A204.1 (cell line): ENCODE data around the gene ZKSCAN1.
A peak's percentile ranks its signal among the peaks of the same experiment; 100 is the strongest.

ENCODE experiments used
- FAIRE-seq: peaks from 2 replicates; lab custom pipeline; 2012; peaks lifted over from hg19 to GRCh38; lab: Jason Lieb, UNC

ZKSCAN1 gene

DNA sequence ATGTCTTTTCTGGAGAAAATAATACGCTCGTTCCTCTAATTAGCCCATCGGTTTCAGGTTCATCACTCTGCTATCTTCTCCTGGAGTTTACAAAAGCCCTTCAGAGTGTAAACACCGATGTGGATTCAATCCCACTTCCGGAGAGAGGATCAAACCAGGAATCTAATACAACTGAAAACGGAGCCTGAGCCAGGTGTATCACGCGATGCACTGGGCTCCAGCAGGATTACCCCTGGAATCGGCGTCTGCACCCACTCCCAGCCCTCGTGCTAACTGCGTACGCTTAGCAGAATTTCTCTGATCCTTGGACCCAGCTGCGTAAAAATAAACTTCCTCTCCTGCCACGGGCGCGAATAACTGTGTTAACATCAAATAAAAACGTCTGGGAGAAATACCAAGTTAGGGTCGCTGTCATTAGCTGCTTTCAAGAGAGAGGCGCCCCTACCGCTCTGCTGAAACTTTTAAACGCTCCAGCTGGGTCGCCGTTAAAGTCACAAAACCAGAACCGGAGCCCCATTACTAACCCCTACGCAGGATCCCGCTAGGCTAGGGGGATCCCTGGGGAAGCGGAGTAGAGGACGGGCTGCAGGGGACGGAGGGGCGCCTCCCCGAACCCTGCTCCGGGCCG lies 65.6 kb downstream of the ZKSCAN1 start:
- FAIRE-seq, result no peak

DNA sequence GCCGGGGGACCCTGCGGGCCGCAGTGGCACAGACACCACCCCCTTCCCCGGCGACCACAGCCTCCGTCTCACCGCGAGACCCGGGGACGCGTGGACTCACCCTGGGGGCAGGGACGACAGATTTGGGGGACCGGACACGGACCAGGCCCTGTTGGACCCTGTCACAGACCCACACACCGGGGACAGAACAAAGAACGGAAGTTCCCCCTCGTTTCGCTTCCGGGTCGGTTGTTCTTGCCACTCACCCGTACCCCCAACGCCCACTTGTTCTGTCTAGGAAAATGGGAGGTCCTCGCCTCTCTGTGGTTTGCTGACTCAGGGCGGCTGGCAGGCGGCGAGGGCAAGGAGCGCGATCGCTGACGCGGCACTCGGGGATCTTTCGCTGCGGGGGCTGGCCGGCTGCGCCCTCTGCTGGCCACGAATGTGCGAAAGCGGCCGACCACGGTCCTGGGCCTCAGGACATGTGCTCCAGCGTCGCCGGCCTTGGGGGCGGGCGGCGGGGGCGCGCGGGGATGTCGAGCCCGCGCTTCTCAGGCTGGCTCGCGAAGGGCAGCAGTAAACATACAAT lies 66.2 kb downstream of the ZKSCAN1 start, which contains the start of gene ZNF3:
ZNF3 (minus strand) TSS at position 189 of the 568 bp plus-strand sequence. CDS start 4,366 bp downstream, outside the sequence.
- peak; percentile 98 for FAIRE-seq

DNA sequence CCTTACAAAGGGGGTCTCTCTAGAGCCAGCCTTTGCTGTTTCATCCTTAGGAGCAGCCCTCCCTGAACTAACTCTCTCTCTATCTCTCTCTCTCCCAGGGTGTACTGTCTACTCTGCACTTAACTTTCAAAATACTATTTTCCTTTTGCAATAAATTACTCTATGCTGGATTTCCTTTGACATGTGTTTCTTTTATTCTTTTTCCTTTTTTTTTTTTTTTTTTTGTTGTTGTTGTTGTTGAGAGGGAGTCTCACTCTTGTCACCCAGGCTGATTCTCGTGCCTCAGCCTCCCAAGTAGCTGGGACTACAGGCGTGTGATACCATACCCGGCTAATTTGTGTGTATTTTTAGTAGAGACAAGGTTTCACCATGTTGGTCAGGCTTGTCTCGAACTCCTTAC lies 67.6 kb downstream of the ZKSCAN1 start:
- FAIRE-seq, result no peak

DNA sequence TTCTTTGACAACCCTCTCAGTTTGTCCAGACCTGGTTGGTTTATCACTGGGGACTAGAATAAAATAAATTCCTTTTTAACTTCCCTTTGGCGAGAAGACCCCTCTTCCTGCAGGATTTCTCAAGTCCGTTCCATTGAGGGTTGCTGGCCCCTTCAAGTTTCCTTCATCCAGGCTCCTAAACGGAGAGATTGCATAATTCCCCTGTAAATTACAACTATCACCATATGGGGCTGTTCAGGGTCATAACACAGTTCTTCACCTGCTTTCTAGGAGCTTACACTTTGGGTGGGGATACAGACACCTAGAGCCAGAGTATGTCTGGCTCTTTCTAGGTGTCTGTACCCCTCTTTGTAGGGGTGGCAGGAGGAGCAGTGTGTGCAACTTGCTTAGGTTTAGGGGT lies 70.1 kb downstream of the ZKSCAN1 start:
- FAIRE-seq, result no peak

DNA sequence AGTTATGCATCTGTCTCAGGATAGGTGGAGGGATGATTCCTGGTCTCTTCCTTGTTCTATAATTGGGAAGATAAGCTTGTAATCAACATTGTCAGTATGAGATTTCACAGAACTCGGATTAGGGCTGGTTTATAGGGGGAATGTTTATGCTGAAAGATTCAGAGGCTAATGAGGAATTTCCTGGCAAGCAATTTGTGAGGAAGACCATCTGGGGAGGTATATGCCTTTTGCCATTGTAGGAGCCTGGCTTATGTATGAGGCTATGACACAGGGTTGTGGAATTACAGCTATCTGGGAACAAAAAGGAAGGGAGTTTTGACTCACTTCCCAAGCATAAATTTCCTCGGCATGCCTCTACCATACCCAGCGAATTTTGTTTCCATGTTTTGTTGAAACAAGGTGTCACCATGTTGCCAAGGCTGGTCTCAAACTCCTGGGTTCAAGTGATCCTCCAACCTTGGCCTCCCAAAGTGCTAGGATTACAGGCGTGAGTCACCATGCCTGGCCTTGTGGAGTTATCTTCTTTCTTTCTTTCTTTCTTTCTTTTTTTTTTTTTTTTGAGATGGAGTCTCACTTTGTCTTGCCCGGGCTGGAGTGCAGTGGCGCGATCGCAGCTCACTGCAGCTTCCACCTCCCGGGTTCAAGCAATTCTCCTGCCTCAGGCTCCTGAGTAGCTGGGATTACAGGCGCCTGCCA lies 71.8 kb downstream of the ZKSCAN1 start:
- peak; percentile 77 for FAIRE-seq

DNA sequence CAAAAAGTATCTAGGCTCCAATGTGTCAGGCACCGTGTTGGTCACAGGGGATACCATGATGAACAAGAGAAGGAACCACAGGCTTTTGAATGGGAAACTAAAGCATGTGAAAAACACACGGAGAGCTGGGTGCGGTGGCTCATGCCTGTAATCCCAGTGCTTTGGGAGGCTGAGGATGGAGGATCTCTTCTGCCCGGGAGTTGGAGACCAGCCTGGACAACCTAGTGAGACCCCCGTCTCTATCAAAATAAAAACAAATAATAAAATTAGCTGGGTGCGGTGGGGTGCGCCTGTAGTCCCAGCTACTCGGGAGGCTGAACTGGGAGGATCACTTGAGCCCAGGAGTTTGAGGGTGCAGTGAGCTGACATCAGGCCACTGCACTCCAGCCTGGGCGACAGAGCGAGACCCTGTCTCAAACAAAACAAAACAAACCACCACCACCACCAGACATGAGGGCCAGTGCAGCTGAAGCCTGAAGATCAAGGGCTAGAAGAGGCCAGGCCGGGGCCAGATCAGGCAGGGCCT lies 72.8 kb downstream of the ZKSCAN1 start:
- no peak for FAIRE-seq

DNA sequence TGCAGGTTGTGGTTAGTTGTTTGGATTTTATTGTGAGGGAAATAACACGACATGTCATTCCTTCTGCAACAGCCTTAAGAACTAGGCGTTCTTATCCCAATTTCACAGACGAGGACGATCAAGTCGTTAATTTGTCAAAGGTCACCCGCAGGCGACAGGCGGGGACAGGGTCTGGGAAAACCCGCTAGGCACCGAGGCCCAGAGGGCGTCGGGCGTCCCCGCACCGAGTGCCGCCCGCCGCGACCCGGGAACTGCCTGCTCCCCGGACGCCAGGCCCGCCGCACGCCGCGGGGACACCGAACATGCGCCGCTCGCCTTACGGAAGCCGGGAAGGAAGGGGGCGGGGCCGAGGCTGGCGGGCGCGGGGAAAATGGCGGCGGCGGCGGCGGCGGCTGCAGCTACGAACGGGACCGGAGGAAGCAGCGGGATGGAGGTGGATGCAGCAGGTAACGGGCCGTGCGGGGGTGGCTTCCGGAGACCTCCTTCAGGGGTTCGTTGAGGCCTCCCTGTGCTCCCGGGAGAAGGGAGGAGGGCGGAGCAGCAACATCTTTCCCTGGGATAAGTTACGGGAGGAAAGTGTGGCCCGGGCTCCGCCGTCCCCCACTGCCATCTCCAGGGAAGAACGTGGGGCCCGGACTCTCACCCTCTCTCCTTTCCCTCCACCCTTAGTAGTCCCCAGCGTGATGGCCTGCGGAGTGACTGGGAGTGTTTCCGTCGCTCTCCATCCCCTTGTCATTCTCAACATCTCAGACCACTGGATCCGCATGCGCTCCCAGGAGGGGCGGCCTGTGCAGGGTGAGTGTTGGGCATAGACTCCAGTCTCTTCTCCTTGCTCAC lies 73.4 kb downstream of the ZKSCAN1 start, which contains the start of gene COPS6:
COPS6 (plus strand) TSS at position 349 of the 837 bp plus-strand sequence; CDS start at position 371, 22 bp downstream.
- no peak for FAIRE-seq

DNA sequence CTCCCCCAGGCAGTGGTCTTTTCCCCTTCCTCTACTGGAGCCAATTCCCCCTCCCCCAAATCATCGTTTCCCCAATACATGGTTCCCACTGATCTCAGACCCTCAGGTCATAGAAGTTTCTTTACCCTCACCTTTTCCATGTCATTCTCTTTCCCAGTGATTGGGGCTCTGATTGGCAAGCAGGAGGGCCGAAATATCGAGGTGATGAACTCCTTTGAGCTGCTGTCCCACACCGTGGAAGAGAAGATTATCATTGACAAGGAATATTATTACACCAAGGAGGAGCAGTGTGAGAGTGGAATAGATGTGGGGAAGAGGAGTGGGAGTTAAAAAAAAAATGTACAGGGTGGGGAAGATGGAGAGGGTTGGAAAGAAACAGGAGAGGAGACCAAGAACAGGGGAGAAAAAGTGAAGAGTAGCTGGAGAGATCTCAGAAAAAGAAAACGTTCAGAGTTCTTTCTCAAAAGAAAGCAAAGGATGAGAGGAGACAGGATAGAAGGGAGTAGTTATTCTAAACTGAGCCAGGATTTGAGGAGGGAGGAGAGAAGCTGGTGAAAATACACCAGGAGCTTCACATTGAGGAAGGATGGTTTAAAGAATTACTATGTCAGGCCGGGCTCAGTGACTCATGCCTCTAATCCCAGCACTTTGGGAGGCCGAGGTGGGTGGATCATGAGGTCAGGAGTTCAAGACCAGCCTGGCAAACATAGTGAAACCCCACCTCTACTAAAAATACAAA lies 74.2 kb downstream of the ZKSCAN1 start:
- no peak for FAIRE-seq

DNA sequence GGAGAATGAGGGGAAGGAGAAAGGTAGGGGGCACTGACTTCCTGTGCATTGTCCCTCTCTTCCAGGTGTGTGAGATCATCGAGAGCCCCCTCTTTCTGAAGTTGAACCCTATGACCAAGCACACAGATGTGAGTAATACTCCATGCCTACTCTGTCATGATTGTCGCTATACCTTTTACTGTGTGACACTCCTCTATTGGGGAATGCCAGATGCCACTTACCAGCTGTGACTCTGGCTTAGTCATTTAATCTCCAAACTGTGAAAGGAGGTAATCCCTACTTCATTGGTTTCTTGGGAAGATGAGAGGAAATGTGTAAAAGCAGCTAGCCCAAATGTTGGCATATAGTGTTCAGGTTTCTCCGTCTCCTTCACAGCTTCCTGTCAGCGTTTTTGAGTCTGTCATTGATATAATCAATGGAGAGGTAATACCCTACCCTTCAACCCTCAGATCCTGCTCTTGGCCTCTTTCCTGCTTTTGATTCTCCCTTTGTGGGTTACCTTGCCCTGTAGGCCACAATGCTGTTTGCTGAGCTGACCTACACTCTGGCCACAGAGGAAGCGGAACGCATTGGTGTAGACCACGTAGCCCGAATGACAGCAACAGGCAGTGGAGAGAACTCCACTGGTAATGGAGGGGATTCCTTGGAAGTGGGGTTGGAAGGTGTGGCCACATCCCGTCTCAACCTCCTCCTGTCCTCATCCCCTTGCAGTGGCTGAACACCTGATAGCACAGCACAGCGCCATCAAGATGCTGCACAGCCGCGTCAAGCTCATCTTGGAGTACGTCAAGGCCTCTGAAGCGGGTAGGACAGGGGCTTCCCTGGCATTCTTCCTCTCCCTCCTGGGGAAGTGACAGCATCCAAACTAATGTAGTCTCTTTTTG lies 75.4 kb downstream of the ZKSCAN1 start:
- no peak for FAIRE-seq
